OCI-LY3 (cell line): ENCODE results near the gene CDKN3.
"Not testable (repeated sequence)": the region's sequence is repeated elsewhere in the genome, so short reads cannot be mapped to it uniquely, and the experiment has no call there.

Experiments
- H2AFZ ChIP-seq: fragments of 200-600, 300-600 bp; shearing (Covaris generic); 2 replicates; pipeline ENCODE4 v1.6.0; 2014; ENCODE audit warnings: antibody characterized with exemption, low read depth, low read length
- H3K27ac ChIP-seq: fragments of 200-600, 300-600 bp; sonication (generic); 2 replicates; pipeline ENCODE4 v1.5.1; 2014; ENCODE audit warnings: mild to moderate bottlenecking, low read length, moderate library complexity, mixed read lengths
- H3K27me3 ChIP-seq: fragments of 200-600, 300-600 bp; sonication (generic); 2 replicates; pipeline ENCODE4 v1.6.1; 2014; ENCODE audit warnings: low read depth, low read length, mixed read lengths
- H3K36me3 ChIP-seq: fragments of 200-600, 300-600 bp; sonication (generic); replicated peaks from 2 replicates; pipeline ENCODE3; 2014; ENCODE audit warnings: low read depth, low read length, mixed read lengths
- H3K4me1 ChIP-seq: fragments of 300-600, 200-600 bp; sonication (generic); 2 replicates; pipeline ENCODE4 v1.6.1; 2014; ENCODE audit warnings: low read length, mixed read lengths
- H3K4me2 ChIP-seq: fragments of 200-600, 300-600 bp; sonication (generic); 2 replicates; pipeline ENCODE4 v1.6.1; 2014; ENCODE audit warnings: low read length, mixed read lengths
- H3K4me3 ChIP-seq: fragments of 300-600, 200-600 bp; sonication (generic); 2 replicates; pipeline ENCODE4 v1.5.1; 2014; ENCODE audit warnings: antibody characterized with exemption, mild to moderate bottlenecking, low read length, moderate library complexity
- H3K79me2 ChIP-seq: fragments of 300-600, 200-600 bp; shearing (Covaris generic); 2 replicates; pipeline ENCODE4 v1.6.1; 2014; ENCODE audit warnings: mild to moderate bottlenecking, low read length, mixed read lengths
- H3K9ac ChIP-seq: fragments of 300-600, 200-600 bp; shearing (Covaris generic); 2 replicates; pipeline ENCODE4 v1.6.0; 2014; ENCODE audit warnings: mild to moderate bottlenecking, low read length, moderate library complexity
- H3K9me3 ChIP-seq: fragments of 200-600, 300-600 bp; shearing (Covaris generic); 2 replicates; pipeline ENCODE4 v1.6.1; 2014; ENCODE audit warnings: low read length, mixed read lengths; ENCODE audit not compliant: insufficient read depth
- H4K20me1 ChIP-seq: fragments of 200-600, 300-600 bp; sonication (generic); 2 replicates; pipeline ENCODE4 v1.6.1; 2016; ENCODE audit warnings: low read length, mixed read lengths; ENCODE audit not compliant: insufficient read depth
- EZH2phosphoT487 ChIP-seq: fragments of 200-600 bp; shearing (Covaris generic); IDR thresholded peaks from 2 replicates; pipeline ENCODE4 v1.6.1; 2018; ENCODE audit warnings: antibody characterized with exemption, mixed run types, low read depth
- TF ChIP-seq, protein P1 (sequence below): fragments of 200-600, 300-600 bp; sonication (generic); IDR thresholded peaks from 2 replicates; pipeline ENCODE4 v1.5.1; 2014; ENCODE audit warnings: antibody characterized with exemption, low read length, low read depth

CDKN3 gene

DNA sequence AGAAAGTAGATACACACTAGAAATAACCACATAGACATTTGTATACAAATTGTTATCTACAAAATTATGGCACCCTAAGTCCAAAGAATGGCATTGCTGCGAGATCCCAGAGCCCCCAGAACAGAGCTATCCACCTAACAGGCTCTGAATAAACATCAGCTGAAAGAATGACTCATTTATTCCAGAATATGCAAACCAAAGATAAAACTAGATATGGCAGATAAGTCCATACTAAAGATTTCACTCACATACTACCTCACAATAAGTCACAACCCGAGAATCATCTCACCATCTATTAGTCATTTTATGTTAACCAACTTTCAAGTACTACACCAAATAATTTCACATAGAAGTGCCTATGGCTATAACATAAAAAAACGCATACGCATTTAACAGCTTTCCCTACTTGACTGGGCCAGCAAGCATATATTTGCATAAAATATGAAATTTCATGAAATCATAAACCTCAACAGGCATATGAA, 38.7 kb downstream of the CDKN3 start:
- Histone ChIP-seq H2AFZ (no peak overlapping the region), H3K9me3 (no peaks in the 10 kb centered on the region), H3K4me1 (peaks cover 30% of the 10 kb centered on the region), H3K4me3 (no peak overlapping the region), H3K27ac (no peak overlapping the region), H3K27me3 (no peaks in the 10 kb centered on the region), H4K20me1 (peaks cover 54% of the 10 kb centered on the region), H3K36me3 (peaks cover 44% of the 10 kb centered on the region), H3K9ac (no peak overlapping the region), H3K4me2 (peak overlapping the region; percentile 15), H3K79me2 (peaks cover 90% of the 10 kb centered on the region)
- TF ChIP-seq, protein P1, sequence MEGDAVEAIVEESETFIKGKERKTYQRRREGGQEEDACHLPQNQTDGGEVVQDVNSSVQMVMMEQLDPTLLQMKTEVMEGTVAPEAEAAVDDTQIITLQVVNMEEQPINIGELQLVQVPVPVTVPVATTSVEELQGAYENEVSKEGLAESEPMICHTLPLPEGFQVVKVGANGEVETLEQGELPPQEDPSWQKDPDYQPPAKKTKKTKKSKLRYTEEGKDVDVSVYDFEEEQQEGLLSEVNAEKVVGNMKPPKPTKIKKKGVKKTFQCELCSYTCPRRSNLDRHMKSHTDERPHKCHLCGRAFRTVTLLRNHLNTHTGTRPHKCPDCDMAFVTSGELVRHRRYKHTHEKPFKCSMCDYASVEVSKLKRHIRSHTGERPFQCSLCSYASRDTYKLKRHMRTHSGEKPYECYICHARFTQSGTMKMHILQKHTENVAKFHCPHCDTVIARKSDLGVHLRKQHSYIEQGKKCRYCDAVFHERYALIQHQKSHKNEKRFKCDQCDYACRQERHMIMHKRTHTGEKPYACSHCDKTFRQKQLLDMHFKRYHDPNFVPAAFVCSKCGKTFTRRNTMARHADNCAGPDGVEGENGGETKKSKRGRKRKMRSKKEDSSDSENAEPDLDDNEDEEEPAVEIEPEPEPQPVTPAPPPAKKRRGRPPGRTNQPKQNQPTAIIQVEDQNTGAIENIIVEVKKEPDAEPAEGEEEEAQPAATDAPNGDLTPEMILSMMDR: no peak
- no peak for TF ChIP-seq EZH2phosphoT487

DNA sequence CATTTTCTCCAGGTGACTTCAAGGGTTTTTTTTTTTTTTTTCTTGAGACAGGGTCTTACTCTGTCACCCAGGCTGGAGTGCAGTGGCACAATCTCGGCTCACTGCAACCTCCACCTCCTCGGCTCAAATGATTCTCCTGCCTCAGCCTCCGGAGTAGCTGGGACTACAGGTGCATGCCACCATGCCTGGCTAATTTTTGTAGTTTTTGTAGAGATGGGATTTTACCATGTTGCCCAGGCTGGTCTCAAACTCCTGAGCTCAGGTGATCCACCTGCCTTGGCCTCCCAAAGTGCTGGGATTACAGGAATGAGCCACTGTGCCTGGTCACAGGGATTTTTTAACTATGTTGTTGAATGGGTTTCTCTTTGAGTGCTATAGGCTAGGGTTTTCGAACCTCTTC, 41.1 kb downstream of the CDKN3 start:
- H3K9me3 ChIP-seq, H3K27ac ChIP-seq, H3K9ac ChIP-seq, H3K4me3 ChIP-seq, H3K27me3 ChIP-seq, H2AFZ ChIP-seq, H3K4me2 ChIP-seq: not testable (repeated sequence)
- Histone ChIP-seq H3K79me2 (peaks cover 82% of the 10 kb centered on the region), H3K4me1 (peaks cover 36% of the 10 kb centered on the region), H3K36me3 (peaks cover 32% of the 10 kb centered on the region), H4K20me1 (peaks cover 47% of the 10 kb centered on the region)

DNA sequence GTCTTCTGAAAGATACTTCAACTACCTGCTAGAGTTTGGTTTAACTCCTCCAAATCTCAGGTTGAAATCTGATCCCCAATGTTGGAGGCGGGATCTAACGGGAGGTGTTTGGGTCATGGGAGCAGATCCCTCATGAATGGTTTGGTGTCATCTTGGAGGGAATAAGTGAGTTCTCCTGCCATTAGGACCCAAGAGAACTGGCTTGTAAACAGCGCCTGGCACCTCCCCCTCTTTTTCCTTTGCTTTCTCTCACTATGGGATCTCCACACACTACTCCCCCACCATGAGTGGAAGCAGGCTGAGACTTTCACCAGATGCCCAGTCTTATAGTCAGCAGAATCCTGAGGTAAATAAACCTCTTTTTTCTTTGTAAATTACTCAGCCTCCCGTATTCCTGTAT, 41.9 kb downstream of the CDKN3 start:
- TF ChIP-seq, protein P1: no peak
- TF ChIP-seq EZH2phosphoT487: no peak
- H3K4me2 ChIP-seq: no peak overlapping the region
- H3K9me3 ChIP-seq: no peaks in the 10 kb centered on the region
- peaks cover 74% of the 10 kb centered on the region for H3K79me2 ChIP-seq
- H3K27ac ChIP-seq: no peak overlapping the region
- H4K20me1 ChIP-seq: peaks cover 41% of the 10 kb centered on the region
- no peak overlapping the region for H3K4me3 ChIP-seq
- peaks cover 30% of the 10 kb centered on the region for H3K36me3 ChIP-seq
- no peak overlapping the region for H3K9ac ChIP-seq
- H2AFZ ChIP-seq: no peak overlapping the region
- H3K27me3 ChIP-seq: no peaks in the 10 kb centered on the region
- peaks cover 36% of the 10 kb centered on the region for H3K4me1 ChIP-seq

- TF ChIP-seq, protein P1: no peak
- TF ChIP-seq EZH2phosphoT487: no peak
- Histone ChIP-seq H3K79me2 (peaks cover 61% of the 10 kb centered on the region), H3K4me2 (peak overlapping the region; percentile 83), H4K20me1 (peaks cover 41% of the 10 kb centered on the region), H3K27me3 (no peaks in the 10 kb centered on the region), H2AFZ (no peak overlapping the region), H3K9me3 (no peaks in the 10 kb centered on the region), H3K27ac (no peak overlapping the region), H3K36me3 (peaks cover 22% of the 10 kb centered on the region), H3K4me1 (peaks cover 36% of the 10 kb centered on the region), H3K9ac (peak overlapping the region; percentile 92), H3K4me3 (peak overlapping the region; percentile 96)
Measured at GRCh38 chr14:54440037-54440436, 43.2 kb downstream of the CDKN3 start.
